Aorta (tissue), 5 donors: ENCODE measurements around the gene LCN10. TPM values are rescaled to one million over a fixed set of nuclear protein-coding genes. Genes with fewer than 3 reads are reported as not detected.

Source experiments
- ATAC-seq: fragments of 200-7000 bp; cut with Tn5 transposase; one replicate; pipeline ENCODE4 v1.9.1; 2022; ENCODE audit warnings: moderate library complexity; ENCODE audit not compliant: low FRiP score
- DNase-seq, 2 donors: peaks; one replicate each; pipeline ENCODE4 v3.0.0-alpha.2; 2020
- H3K27ac ChIP-seq, 2 donors: one replicate each; pipeline ENCODE4 v1.5.1; 2013; ENCODE audit warnings: low read length in 2 of 2, mild to moderate bottlenecking in 2 of 2, moderate library complexity in 2 of 2, control low read depth in 1 of 2, inconsistent platforms in 1 of 2, low read depth in 1 of 2
- H3K27me3 ChIP-seq, 2 donors: one replicate each; pipeline ENCODE4 v1.6.1; 2013; ENCODE audit warnings: control low read depth in 1 of 2, low read length in 1 of 2, mild to moderate bottlenecking in 1 of 2, moderate library complexity in 1 of 2; ENCODE audit not compliant: insufficient read depth in 2 of 2, control insufficient read depth in 1 of 2
- H3K36me3 ChIP-seq, 2 donors: one replicate each; pipeline ENCODE4 v1.6.1; 2013; ENCODE audit warnings: control low read depth in 1 of 2, low read length in 1 of 2, mild to moderate bottlenecking in 1 of 2; ENCODE audit not compliant: insufficient read depth in 2 of 2, control insufficient read depth in 1 of 2
- H3K4me1 ChIP-seq, 2 donors: one replicate each; pipeline ENCODE4 v1.6.1; 2013; ENCODE audit warnings: low read length in 2 of 2, control low read depth in 1 of 2, mild to moderate bottlenecking in 1 of 2, moderate library complexity in 1 of 2; ENCODE audit not compliant: insufficient read depth in 2 of 2, control insufficient read depth in 1 of 2
- H3K4me3 ChIP-seq, 2 donors: one replicate each; pipeline ENCODE4 v1.5.1; 2013; ENCODE audit warnings: low read length in 2 of 2, control low read depth in 1 of 2, mild to moderate bottlenecking in 1 of 2
- H3K9me3 ChIP-seq: one replicate; pipeline ENCODE4 v1.6.1; 2013; ENCODE audit warnings: mild to moderate bottlenecking, low read length; ENCODE audit not compliant: control insufficient read depth
- WGBS, 2 donors: extraction: QIAGEN DNeasy Blood & Tissue Kit; methylation state at CpG; one replicate each; pipeline ENCODE4 v1.1.7; 2013; 5-methylcytosine and 5-hydroxymethylcytosine counted together
- intact Hi-C, 2 donors: fragments of 100-400 bp; cut with DNase I; formaldehyde crosslinking; loops; one replicate each; pipeline versions ENCODE4 v1.14.2 to v1.15.0; 2022
- polyA plus RNA-seq, 2 donors: library from polyadenylated mRNA; stranded (reverse); fragments of 200-250 nt; gene quantifications; one replicate each; pipeline ENCODE4 v1.2.3, GENCODE V29; 2013
- total RNA-seq, 2 donors: library from RNA; stranded (reverse); fragmentation: NEBNext Ultra II Directional; extraction: Animal tissue kit (Norgen Biotek cat#: 25700); gene quantifications; one replicate each; pipeline ENCODE4 v1.2.1, GENCODE V29; 2021
- donor health status: healthy with polysubstance abuse.
- donor health status: Bipolar disorder and iron deficiency.
- donor health status: DM: no; HTN: no; CAD: no.
- donor health status: DM: no; HTN: no; CAD: no.
- donor health status: DM: yes; HTN: yes; CAD: no.

The LCN10 gene
- total and polyA plus RNA-seq, 4 donors = 0.25 to 13.4 (median 6.7) TPM

DNA sequence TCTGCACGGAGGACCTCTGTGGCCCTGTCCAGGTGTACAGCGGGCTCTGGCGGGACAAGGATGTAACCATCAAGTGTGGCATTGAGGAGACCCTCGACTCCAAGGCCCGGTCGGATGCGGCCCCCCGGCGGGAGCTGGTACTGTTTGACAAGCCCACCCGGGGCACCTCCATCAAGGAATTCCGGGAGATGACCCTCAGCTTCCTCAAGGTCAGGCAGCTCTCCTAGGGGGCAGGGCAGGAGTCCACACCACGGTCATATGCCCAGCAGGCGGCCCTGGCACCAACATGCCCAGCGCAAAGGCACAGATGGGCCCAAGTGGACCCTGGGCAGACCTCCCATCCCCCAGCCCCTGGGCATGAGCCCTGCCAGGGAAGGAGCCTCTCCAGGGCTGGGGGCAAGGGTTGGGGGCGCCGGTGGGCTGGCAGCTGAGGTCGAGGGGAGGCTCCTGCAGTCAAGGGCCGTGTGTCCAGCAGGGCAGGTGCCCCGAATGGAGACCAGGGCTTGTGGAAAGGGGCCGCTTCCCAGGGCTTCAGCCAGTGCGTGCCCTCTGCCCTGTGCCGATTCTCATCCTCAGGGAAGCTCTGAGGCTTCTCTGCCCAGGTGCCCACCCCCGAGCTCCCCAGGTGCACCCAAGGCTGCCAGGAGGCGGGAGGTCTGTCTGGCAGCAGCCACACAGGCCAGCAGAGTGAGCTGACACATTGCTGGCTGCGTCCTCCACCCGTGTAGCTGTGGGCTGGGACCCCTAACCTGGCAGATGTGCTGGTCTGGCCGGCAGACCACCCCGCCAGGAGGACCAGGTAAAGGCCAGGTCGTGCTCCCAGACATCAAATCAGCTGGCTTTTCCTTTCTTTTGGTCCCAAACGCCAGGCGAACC lies 20.4 kb downstream of the LCN10 start:
- ATAC-seq (no peak), DNase-seq (no peak)
- H3K27me3 ChIP-seq = no peaks in the 10 kb centered on the region
- no peaks in the 10 kb centered on the region for H3K9me3 ChIP-seq
- intact Hi-C loops = no loop called here
- no peak overlapping the region for H3K4me3 ChIP-seq
- WGBS, 2 donors = 84 to 87% methylated on average over 28 to 31 of the region's 31 CpGs
- H3K4me1 ChIP-seq = no peaks in the 10 kb centered on the region
- peaks cover 0 to 3% of the 10 kb centered on the region in 2 donors for H3K36me3 ChIP-seq
- H3K27ac ChIP-seq = no peak overlapping the region

DNA sequence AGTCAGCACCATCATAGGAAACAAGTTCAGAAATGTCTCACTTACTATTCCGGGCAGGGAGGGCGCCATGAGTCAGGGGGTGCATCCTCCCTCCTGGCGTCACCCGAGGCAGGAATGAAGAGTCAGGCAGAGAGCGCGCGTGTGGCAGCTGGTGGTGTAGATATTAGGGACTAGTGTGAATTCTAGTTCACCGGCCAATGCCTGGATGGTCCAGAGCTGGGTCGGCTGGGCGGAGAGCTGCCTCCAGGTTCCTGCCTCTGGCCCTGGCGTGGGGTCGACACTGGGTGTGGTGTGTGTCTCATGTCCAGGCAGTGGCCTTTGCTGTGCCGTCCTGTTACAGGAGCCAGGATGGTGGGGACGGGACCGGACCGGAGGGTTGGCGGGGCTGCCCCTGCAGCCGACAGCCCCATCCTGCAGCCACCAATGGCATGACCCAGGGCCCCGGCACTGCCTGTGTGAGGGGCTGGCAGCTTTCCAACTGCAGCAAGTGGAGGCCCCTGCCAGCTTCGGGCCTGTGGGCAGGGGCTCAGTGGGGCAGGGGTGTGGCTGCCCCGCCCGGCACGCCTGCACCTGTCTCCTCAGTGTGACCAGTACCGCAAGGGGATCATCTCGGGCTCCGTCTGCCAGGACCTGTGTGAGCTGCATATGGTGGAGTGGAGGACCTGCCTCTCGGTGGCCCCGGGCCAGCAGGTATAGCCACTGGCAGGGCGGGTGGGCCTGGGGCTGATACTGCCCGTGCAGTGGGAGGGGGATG lies 21.2 kb downstream of the LCN10 start:
- Histone ChIP-seq H3K36me3 (peaks cover 0 to 3% of the 10 kb centered on the region in 2 donors), H3K27ac (no peak overlapping the region), H3K27me3 (no peaks in the 10 kb centered on the region), H3K4me1 (no peaks in the 10 kb centered on the region), H3K4me3 (no peak overlapping the region), H3K9me3 (no peaks in the 10 kb centered on the region)
- ATAC-seq (peak; percentile 2), DNase-seq (no peak)
- 76 to 79% methylated on average over 29 to 30 of the region's 30 CpGs for WGBS, 2 donors
- intact Hi-C loops = no loop called here

- WGBS, 2 donors = 83 to 86% methylated on average over 11 of the region's 11 CpGs
- Histone ChIP-seq H3K27ac (no peak overlapping the region), H3K36me3 (peaks cover 0 to 3% of the 10 kb centered on the region in 2 donors), H3K4me3 (no peak overlapping the region), H3K27me3 (no peaks in the 10 kb centered on the region), H3K4me1 (no peaks in the 10 kb centered on the region), H3K9me3 (no peaks in the 10 kb centered on the region)
- intact Hi-C loops = no loop called here
- DNase-seq = peak in 1 of 2 donors; percentile 71
- ATAC-seq = peak; percentile 1
Measured at GRCh38 chr9:136720898-136721338, 21.8 kb downstream of the LCN10 start.

GRCh38 chr9:136720251-136720897 lies 22.4 kb downstream of the LCN10 start:
- DNase-seq (peak in 1 of 2 donors; percentile 79), ATAC-seq (peak; percentile 13)
- intact Hi-C loops = no loop called here
- 37 to 39% methylated on average over 19 to 20 of the region's 20 CpGs for WGBS, 2 donors
- peaks cover 0 to 3% of the 10 kb centered on the region in 2 donors for H3K36me3 ChIP-seq
- no peak overlapping the region for H3K4me3 ChIP-seq
- no peaks in the 10 kb centered on the region for H3K4me1 ChIP-seq
- no peak overlapping the region for H3K27ac ChIP-seq
- no peaks in the 10 kb centered on the region for H3K9me3 ChIP-seq
- H3K27me3 ChIP-seq = no peaks in the 10 kb centered on the region

GRCh38 chr9:136719195-136719880 lies 23.4 kb downstream of the LCN10 start:
- DNase-seq (peak in 1 of 2 donors; percentile 77), ATAC-seq (peak; percentile 19)
- Histone ChIP-seq H3K27ac (no peak overlapping the region), H3K9me3 (no peaks in the 10 kb centered on the region), H3K4me1 (no peaks in the 10 kb centered on the region), H3K36me3 (peaks cover 0 to 3% of the 10 kb centered on the region in 2 donors), H3K4me3 (no peak overlapping the region), H3K27me3 (no peaks in the 10 kb centered on the region)
- 73 to 74% methylated on average over 22 to 24 of the region's 24 CpGs for WGBS, 2 donors
- intact Hi-C loops = no loop called here

GRCh38 chr9:136718345-136719194 lies 24.2 kb downstream of the LCN10 start:
- Histone ChIP-seq H3K36me3 (peaks cover 0 to 3% of the 10 kb centered on the region in 2 donors), H3K9me3 (no peaks in the 10 kb centered on the region), H3K27me3 (no peaks in the 10 kb centered on the region), H3K4me3 (no peak overlapping the region), H3K27ac (no peak overlapping the region), H3K4me1 (no peaks in the 10 kb centered on the region)
- DNase-seq = no peak
- WGBS, 2 donors = 82 to 84% methylated on average over 20 of the region's 20 CpGs
- intact Hi-C loops = no loop called here
- no peak for ATAC-seq

DNA sequence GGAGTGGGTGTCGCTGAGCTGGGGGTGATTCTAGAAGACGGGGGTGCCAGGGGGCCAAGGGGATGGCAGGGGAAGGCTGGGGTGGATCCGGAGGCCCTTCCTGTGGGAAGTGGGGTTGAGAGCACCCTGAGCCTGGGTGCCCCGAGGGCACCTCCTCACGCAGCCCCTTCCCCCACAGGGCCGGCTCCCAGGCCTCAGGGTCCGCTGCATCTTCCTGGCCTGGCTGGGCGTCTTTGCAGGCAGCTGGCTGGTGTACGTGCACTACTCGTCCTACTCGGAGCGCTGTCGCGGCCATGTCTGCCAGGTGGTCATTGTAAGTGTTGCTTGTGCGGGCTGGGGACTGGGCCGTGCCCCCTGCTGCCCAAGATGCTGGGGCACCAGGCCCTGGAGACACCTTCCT lies 25.3 kb downstream of the LCN10 start:
- intact Hi-C loops = no loop called here
- Histone ChIP-seq H3K27me3 (no peaks in the 10 kb centered on the region), H3K36me3 (no peaks in the 10 kb centered on the region), H3K4me1 (no peaks in the 10 kb centered on the region), H3K27ac (no peak overlapping the region), H3K4me3 (no peak overlapping the region), H3K9me3 (no peaks in the 10 kb centered on the region)
- ATAC-seq (no peak), DNase-seq (no peak)
- WGBS, 2 donors = 89 to 93% methylated on average over 15 to 16 of the region's 16 CpGs
